NCI-H2196 treated with DMSO at 0.1 percent for 48 hours (cell line): Measurements from ENCODE around the gene NOTCH2.

Experiments used
- DNase-seq: peaks from one replicate; lab custom pipeline; 2025; ENCODE audit not compliant: unreplicated experiment; lab: John Stamatoyannopoulos, UW

NOTCH2 gene

GRCh38 chr1:119911775-119912174 is 157.7 kb downstream of the NOTCH2 start:
- DNase-seq: no peak

GRCh38 chr1:119910618-119911017 is 158.8 kb downstream of the NOTCH2 start:
- no peak for DNase-seq

GRCh38 chr1:119909890-119910596 is 159.4 kb downstream of the NOTCH2 start:
- DNase-seq: no peak

GRCh38 chr1:119908661-119909060 is 160.8 kb downstream of the NOTCH2 start:
- DNase-seq: no peak

- DNase-seq: no peak
These were observed 162.4 kb downstream of the NOTCH2 start for GRCh38 chr1:119906927-119907652.

- DNase-seq: no peak
These were observed 166.0 kb downstream of the NOTCH2 start for GRCh38 chr1:119903443-119903835.

GRCh38 chr1:119902775-119903442 is 166.6 kb downstream of the NOTCH2 start:
- no peak for DNase-seq

- DNase-seq: no peak
These were observed 170.3 kb downstream of the NOTCH2 start for GRCh38 chr1:119898981-119899720.

GRCh38 chr1:119898530-119898929 is 170.9 kb downstream of the NOTCH2 start:
- DNase-seq: no peak

GRCh38 chr1:119896303-119896702 is 173.2 kb downstream of the NOTCH2 start, which contains the start of gene ADAM30:
TSS of gene ADAM30 (minus strand) at chr1:119896515. CDS start at chr1:119896336, 179 bp downstream.
- DNase-seq: no peak

- DNase-seq: no peak
These were observed 174.4 kb downstream of the NOTCH2 start for GRCh38 chr1:119895102-119895501.

GRCh38 chr1:119893827-119894700 is 175.4 kb downstream of the NOTCH2 start:
- no peak for DNase-seq

- DNase-seq: no peak
These were observed 176.1 kb downstream of the NOTCH2 start for GRCh38 chr1:119893238-119893791.

- no peak for DNase-seq
These were observed 178.1 kb downstream of the NOTCH2 start for GRCh38 chr1:119891386-119891785.

- DNase-seq: no peak
These were observed 181.0 kb downstream of the NOTCH2 start for GRCh38 chr1:119888476-119888875.

GRCh38 chr1:119887427-119887826 is 182.0 kb downstream of the NOTCH2 start:
- DNase-seq: no peak

- no peak for DNase-seq
These were observed 183.3 kb downstream of the NOTCH2 start for GRCh38 chr1:119885903-119886783.

- no peak for DNase-seq
These were observed 184.8 kb downstream of the NOTCH2 start for GRCh38 chr1:119884711-119885110.

- no peak for DNase-seq
These were observed 185.6 kb downstream of the NOTCH2 start for GRCh38 chr1:119883826-119884225.
